SU-DHL-6 (cell line): Measurements from ENCODE around the gene MSH2.
"Not testable (repeated sequence)": the region's sequence is repeated elsewhere in the genome, so short reads cannot be mapped to it uniquely, and the experiment has no call there.

ENCODE experiments used
- H2AFZ ChIP-seq: fragments of 200-600 bp; sonication (generic); 2 replicates; pipeline ENCODE4 v1.6.1; 2014; ENCODE audit warnings: low read depth, mild to moderate bottlenecking, moderate library complexity, mixed read lengths, antibody characterized with exemption, low read length; ENCODE audit not compliant: severe bottlenecking
- H3F3A ChIP-seq: fragments of 200-600 bp; shearing (Covaris generic); 2 replicates; pipeline ENCODE4 v1.6.0; 2016; ENCODE audit warnings: antibody characterized with exemption, mild to moderate bottlenecking; ENCODE audit not compliant: insufficient read depth
- H3K27ac ChIP-seq: fragments of 200-600 bp; sonication (generic); 2 replicates; pipeline ENCODE4 v1.5.1; 2016; ENCODE audit warnings: low read depth, mild to moderate bottlenecking, low read length, moderate library complexity, mixed read lengths
- H3K27me3 ChIP-seq: fragments of 200-600 bp; sonication (generic), shearing (Covaris generic); 2 replicates; pipeline ENCODE4 v1.6.0; 2014; ENCODE audit warnings: mild to moderate bottlenecking, low read length
- H3K36me3 ChIP-seq: fragments of 200-600 bp; sonication (generic); 2 replicates; pipeline ENCODE4 v1.6.1; 2014; ENCODE audit warnings: mild to moderate bottlenecking, low read length, mixed read lengths
- H3K4me2 ChIP-seq: fragments of 300-600, 200-600 bp; shearing (Covaris generic), sonication (generic); 2 replicates; pipeline ENCODE4 v1.6.0; 2014; ENCODE audit warnings: low read length, low read depth, mild to moderate bottlenecking; ENCODE audit not compliant: poor library complexity, severe bottlenecking
- H3K4me3 ChIP-seq: fragments of 200-600 bp; sonication (generic); 2 replicates; pipeline ENCODE4 v1.5.1; 2014; ENCODE audit warnings: antibody characterized with exemption, low read length, mild to moderate bottlenecking, mixed read lengths; ENCODE audit not compliant: insufficient read depth, poor library complexity, severe bottlenecking
- H3K79me2 ChIP-seq: fragments of 200-600 bp; sonication (generic); 2 replicates; pipeline ENCODE4 v1.6.1; 2014; ENCODE audit warnings: mild to moderate bottlenecking, low read length, moderate library complexity; ENCODE audit not compliant: insufficient read depth
- H3K9ac ChIP-seq: fragments of 200-600 bp; sonication (generic); 2 replicates; pipeline ENCODE4 v1.7.0; 2014; ENCODE audit warnings: mild to moderate bottlenecking, low read length
- H3K9me2 ChIP-seq: fragments of 200-600 bp; sonication (generic); replicated peaks from 2 replicates; pipeline ENCODE4 v1.6.1; 2014; ENCODE audit warnings: low read length; ENCODE audit not compliant: insufficient read depth
- H3K9me3 ChIP-seq: fragments of 200-600 bp; sonication (generic); 2 replicates; pipeline ENCODE4 v1.6.1; 2014; ENCODE audit warnings: low read length, mixed read lengths; ENCODE audit not compliant: insufficient read depth
- H4K20me1 ChIP-seq: fragments of 200-600 bp; sonication (generic); 2 replicates; pipeline ENCODE4 v1.6.1; 2014; ENCODE audit warnings: low read depth, mild to moderate bottlenecking, antibody characterized with exemption, low read length, moderate library complexity, mixed read lengths
- EZH2phosphoT487 ChIP-seq: fragments of 200-600 bp; sonication (generic), shearing (Covaris generic); conservative IDR thresholded peaks from 2 replicates; pipeline ENCODE4 v1.6.1; 2018; ENCODE audit warnings: mild to moderate bottlenecking, antibody characterized with exemption, low read length, moderate library complexity, mixed read lengths
- TF ChIP-seq, protein P1 (sequence below): fragments of 200-600 bp; sonication (generic); IDR thresholded peaks from one replicate; pipeline ENCODE4 v1.5.1; 2017; ENCODE audit warnings: antibody characterized with exemption, mild to moderate bottlenecking, low read length, moderate library complexity; ENCODE audit not compliant: insufficient read depth, poor library complexity, severe bottlenecking

The MSH2 gene

DNA sequence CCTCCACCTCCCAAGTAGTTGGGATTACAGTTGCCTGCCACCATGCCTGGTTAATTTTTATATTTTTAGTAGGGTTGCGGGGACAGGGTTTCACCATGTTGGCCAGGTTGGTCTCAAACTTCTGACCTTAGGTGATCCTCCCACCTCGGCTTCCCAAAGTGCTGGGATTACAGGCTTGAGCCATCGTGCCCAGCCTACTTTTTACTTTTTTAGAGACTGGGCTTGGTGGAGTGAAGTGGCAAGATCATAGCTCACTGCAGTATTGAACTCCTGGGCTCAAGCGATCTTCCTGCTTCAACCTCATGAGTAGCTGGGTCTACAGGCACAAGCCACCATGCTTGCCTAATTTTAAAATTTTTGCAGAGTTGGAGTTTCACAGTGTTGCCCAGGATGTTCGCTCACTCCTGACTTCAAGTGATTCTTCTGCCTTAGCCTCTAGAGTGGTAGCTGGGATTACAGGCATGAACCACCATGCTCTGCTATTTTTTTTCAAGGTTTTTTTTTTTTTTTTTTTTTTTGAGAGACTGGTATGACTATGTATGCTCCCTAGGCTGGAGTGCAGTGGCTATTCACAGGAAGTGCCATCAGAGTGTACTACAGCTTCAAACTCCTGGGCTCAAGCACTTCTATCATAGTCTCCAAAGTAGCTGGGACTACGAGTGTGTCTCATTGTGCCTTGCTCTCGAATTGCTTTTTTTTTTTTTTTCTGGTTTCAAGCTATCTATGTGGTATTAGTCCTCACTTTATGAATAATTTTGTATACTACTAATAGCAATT is 11.9 kb downstream of the MSH2 start:
- H3K27ac ChIP-seq = no peak overlapping the region
- no peaks in the 10 kb centered on the region for H3K9me2 ChIP-seq
- no peak overlapping the region for H3K4me3 ChIP-seq
- H3K4me2 ChIP-seq = no peak overlapping the region
- no peaks in the 10 kb centered on the region for H3K9me3 ChIP-seq
- H2AFZ ChIP-seq = no peak overlapping the region
- no peaks in the 10 kb centered on the region for H3K27me3 ChIP-seq
- H4K20me1 ChIP-seq = 0 out of 2 replicates have a peak, but pooled peaks cover 2% of the 10 kb centered on the region
- H3K9ac ChIP-seq = no peak overlapping the region
- H3F3A ChIP-seq = peaks cover 4% of the 10 kb centered on the region; the same call in 1 of the 2 replicates
- H3K79me2 ChIP-seq = no peaks in the 10 kb centered on the region
- TF ChIP-seq EZH2phosphoT487 = no peak
- TF ChIP-seq, protein P1, sequence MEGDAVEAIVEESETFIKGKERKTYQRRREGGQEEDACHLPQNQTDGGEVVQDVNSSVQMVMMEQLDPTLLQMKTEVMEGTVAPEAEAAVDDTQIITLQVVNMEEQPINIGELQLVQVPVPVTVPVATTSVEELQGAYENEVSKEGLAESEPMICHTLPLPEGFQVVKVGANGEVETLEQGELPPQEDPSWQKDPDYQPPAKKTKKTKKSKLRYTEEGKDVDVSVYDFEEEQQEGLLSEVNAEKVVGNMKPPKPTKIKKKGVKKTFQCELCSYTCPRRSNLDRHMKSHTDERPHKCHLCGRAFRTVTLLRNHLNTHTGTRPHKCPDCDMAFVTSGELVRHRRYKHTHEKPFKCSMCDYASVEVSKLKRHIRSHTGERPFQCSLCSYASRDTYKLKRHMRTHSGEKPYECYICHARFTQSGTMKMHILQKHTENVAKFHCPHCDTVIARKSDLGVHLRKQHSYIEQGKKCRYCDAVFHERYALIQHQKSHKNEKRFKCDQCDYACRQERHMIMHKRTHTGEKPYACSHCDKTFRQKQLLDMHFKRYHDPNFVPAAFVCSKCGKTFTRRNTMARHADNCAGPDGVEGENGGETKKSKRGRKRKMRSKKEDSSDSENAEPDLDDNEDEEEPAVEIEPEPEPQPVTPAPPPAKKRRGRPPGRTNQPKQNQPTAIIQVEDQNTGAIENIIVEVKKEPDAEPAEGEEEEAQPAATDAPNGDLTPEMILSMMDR = no peak
- peaks cover 57% of the 10 kb centered on the region for H3K36me3 ChIP-seq

DNA sequence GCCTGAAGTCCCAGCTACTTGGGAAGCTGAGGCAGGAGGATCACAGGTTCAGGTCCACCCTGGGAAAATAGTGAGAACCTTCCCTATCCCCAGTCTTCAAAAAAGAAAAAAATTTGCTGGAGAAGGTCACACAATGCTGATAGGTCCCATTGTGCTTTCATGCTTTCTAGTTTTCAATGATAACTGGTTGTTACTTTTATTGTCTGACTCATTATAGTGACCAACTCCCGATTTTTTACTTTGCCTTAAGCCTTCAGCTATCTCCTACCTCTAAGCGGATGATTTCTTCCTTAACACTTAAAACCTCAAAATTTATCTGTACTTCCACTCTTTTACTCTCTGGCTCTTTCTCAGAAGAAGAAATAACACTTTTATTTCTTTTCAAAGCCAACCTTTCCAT is 17.3 kb downstream of the MSH2 start:
- Histone ChIP-seq H3K9ac (no peak overlapping the region), H3K4me3 (no peak overlapping the region), H3K27ac (no peak overlapping the region), H4K20me1 (no peaks in the 10 kb centered on the region), H3K9me3 (no peaks in the 10 kb centered on the region), H3K4me2 (no peak overlapping the region), H3F3A (0 out of 2 replicates have a peak, but pooled peaks cover 9% of the 10 kb centered on the region), H3K27me3 (no peaks in the 10 kb centered on the region), H3K36me3 (peaks cover 41% of the 10 kb centered on the region), H2AFZ (no peak overlapping the region), H3K9me2 (no peaks in the 10 kb centered on the region), H3K79me2 (0 out of 2 replicates have a peak, but pooled peaks cover 4% of the 10 kb centered on the region)
- TF ChIP-seq EZH2phosphoT487 = no peak
- TF ChIP-seq, protein P1 = no peak

DNA sequence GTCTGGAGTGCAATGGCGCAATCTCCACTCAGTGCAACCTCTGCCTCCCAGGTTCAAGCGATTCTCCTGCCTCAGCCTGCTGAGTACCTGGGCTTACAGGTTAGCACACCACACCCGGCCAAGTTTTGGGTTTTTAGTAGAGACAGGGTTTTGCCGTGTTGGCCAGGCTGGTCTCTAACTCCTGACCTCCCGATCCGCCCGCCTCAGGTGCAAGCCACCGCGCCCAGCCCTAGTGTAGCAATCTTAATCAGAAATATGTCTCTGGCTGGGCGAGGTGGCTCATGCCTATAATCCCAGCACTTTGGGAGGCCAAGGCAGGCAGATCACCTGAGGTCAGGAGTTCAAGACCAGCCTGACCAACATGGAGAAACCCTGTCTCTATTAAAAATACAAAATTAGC is 17.7 kb downstream of the MSH2 start:
- not testable (repeated sequence) for H3K9me2 ChIP-seq, H4K20me1 ChIP-seq, H3K27ac ChIP-seq, H3K9me3 ChIP-seq, H3K4me2 ChIP-seq, H2AFZ ChIP-seq, H3K27me3 ChIP-seq, H3K4me3 ChIP-seq, H3K9ac ChIP-seq, H3F3A ChIP-seq, H3K79me2 ChIP-seq
- H3K36me3 ChIP-seq = peaks cover 42% of the 10 kb centered on the region

DNA sequence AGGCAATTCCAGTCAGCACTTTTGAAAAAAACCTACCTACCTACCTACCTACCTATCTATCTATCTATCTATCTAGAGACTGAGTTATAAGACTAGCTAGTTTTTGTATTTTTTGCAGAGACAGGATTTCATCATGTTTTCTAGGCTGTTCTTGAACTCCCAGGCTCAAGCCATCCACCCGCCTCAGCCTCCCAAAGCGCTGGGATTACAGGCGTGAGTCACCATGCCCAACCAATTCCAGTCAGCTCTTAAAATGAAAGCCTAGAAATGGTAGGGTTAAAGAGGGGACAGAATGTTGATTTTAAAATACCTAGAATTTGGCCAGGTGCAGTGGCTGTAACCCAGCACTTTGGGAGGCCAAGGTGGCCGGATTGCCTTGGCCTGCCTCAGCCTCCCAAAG is 19.1 kb downstream of the MSH2 start:
- Histone ChIP-seq H3K79me2 (0 out of 2 replicates have a peak, but pooled peaks cover 5% of the 10 kb centered on the region), H3K9me3 (no peaks in the 10 kb centered on the region), H2AFZ (no peak overlapping the region), H3K4me3 (no peak overlapping the region), H3F3A (0 out of 2 replicates have a peak, but pooled peaks cover 9% of the 10 kb centered on the region), H3K27me3 (no peaks in the 10 kb centered on the region), H3K27ac (no peak overlapping the region), H3K9ac (no peak overlapping the region), H3K4me2 (no peak overlapping the region), H4K20me1 (no peaks in the 10 kb centered on the region), H3K36me3 (peaks cover 32% of the 10 kb centered on the region; the same call in 1 of the 2 replicates), H3K9me2 (no peaks in the 10 kb centered on the region)
- TF ChIP-seq EZH2phosphoT487 = no peak
- TF ChIP-seq, protein P1 = no peak
